ENCODE results near the gene AGMO. TPM values are rescaled to one million over a fixed set of nuclear protein-coding genes. Genes with fewer than 3 reads are reported as not detected.

The AGMO gene
- polyA plus RNA-seq, 3 donors = not detected

GRCh38 chr7:15601175-15601574 is 39.4 kb upstream of the AGMO start:
- Mint-ChIP-seq H3K4me1 (no peaks in the 10 kb centered on the region), H3K9me3 (peaks cover 0 to 17% (median 9%) of the 10 kb centered on the region in 7 donors), H3K4me3 (no peak overlapping the region), H3K27me3 (ENCODE audit: low read depth in 3 of 3) (peaks cover 0 to 3% (median 0%) of the 10 kb centered on the region in 3 donors), H3K36me3 (no peaks in the 10 kb centered on the region), H3K27ac (no peak overlapping the region)
- H3K27ac ChIP-seq (ENCODE audit: low read depth in 1 of 2, low read length in 2 of 2) = no peak overlapping the region
- no peaks in the 10 kb centered on the region for H3K4me1 ChIP-seq (ENCODE audit: control insufficient read depth in 1 of 2, insufficient read depth in 2 of 2, low read length in 2 of 2)
- no peak overlapping the region for H2AFZ ChIP-seq (ENCODE audit: insufficient read depth, low read depth, low read length, poor library complexity, severe bottlenecking)
- H3K4me2 ChIP-seq (replicated peaks; ENCODE audit: extremely low read depth, low read length, poor library complexity, severe bottlenecking) = no peak overlapping the region
- no peak overlapping the region for H3K4me3 ChIP-seq (replicated peaks in 1 of 3; ENCODE audit: low read depth in 2 of 3, low read length in 3 of 3)
- no peak for TF ChIP-seq CTCF (IDR thresholded peaks at IDR 0.05)
- no peaks in the 10 kb centered on the region for H4K20me1 ChIP-seq (ENCODE audit: insufficient read depth, low read length)
- no peaks in the 10 kb centered on the region for H3K79me2 ChIP-seq (ENCODE audit: insufficient read depth, low read length)
- H3K9ac ChIP-seq (ENCODE audit: insufficient read depth, low read length, poor library complexity, severe bottlenecking) = no peak overlapping the region
- no peaks in the 10 kb centered on the region for H3K27me3 ChIP-seq (ENCODE audit: control insufficient read depth in 2 of 2, insufficient read depth in 2 of 2, low read length in 2 of 2)
- no peak for DNase-seq
- intact Hi-C loops (cut with micrococcal nuclease) = no loop called here
- no CpG with 5 or more reads among the region's 1 CpG for WGBS (ENCODE audit: insufficient coverage)
- H3K36me3 ChIP-seq (replicated peaks in 1 of 2; ENCODE audit: control insufficient read depth in 1 of 2, insufficient read depth in 2 of 2, low read length in 2 of 2) = no peaks in the 10 kb centered on the region
- peaks cover 17 to 19% of the 10 kb centered on the region in 2 donors for H3K9me3 ChIP-seq (replicated peaks in 1 of 2; ENCODE audit: control insufficient read depth in 1 of 2, insufficient read depth in 1 of 2, low read length in 2 of 2)

GRCh38 chr7:15600298-15600697 is 38.5 kb upstream of the AGMO start:
- H3K9me3 Mint-ChIP-seq = peaks cover 0 to 17% (median 9%) of the 10 kb centered on the region in 7 donors
- Histone ChIP-seq H3K27ac (ENCODE audit: low read depth in 1 of 2, low read length in 2 of 2) (no peak overlapping the region), H3K4me1 (ENCODE audit: control insufficient read depth in 1 of 2, insufficient read depth in 2 of 2, low read length in 2 of 2) (no peaks in the 10 kb centered on the region), H3K9me3 (replicated peaks in 1 of 2; ENCODE audit: control insufficient read depth in 1 of 2, insufficient read depth in 1 of 2, low read length in 2 of 2) (peaks cover 17 to 19% of the 10 kb centered on the region in 2 donors), H4K20me1 (ENCODE audit: insufficient read depth, low read length) (no peaks in the 10 kb centered on the region), H2AFZ (ENCODE audit: insufficient read depth, low read depth, low read length, poor library complexity, severe bottlenecking) (no peak overlapping the region), H3K4me2 (replicated peaks; ENCODE audit: extremely low read depth, low read length, poor library complexity, severe bottlenecking) (no peak overlapping the region), H3K27me3 (ENCODE audit: control insufficient read depth in 2 of 2, insufficient read depth in 2 of 2, low read length in 2 of 2) (no peaks in the 10 kb centered on the region), H3K79me2 (ENCODE audit: insufficient read depth, low read length) (no peaks in the 10 kb centered on the region), H3K36me3 (replicated peaks in 1 of 2; ENCODE audit: control insufficient read depth in 1 of 2, insufficient read depth in 2 of 2, low read length in 2 of 2) (no peaks in the 10 kb centered on the region), H3K9ac (ENCODE audit: insufficient read depth, low read length, poor library complexity, severe bottlenecking) (no peak overlapping the region), H3K4me3 (replicated peaks in 1 of 3; ENCODE audit: low read depth in 2 of 3, low read length in 3 of 3) (no peak overlapping the region)
- WGBS (ENCODE audit: insufficient coverage) = 86% methylated on average over 3 of the region's 4 CpGs
- no peak overlapping the region for H3K4me3 Mint-ChIP-seq
- no peaks in the 10 kb centered on the region for H3K36me3 Mint-ChIP-seq
- no peak for TF ChIP-seq CTCF (IDR thresholded peaks at IDR 0.05)
- no peaks in the 10 kb centered on the region for H3K4me1 Mint-ChIP-seq
- intact Hi-C loops (cut with micrococcal nuclease) = no loop called here
- no peak for DNase-seq
- no peak overlapping the region for H3K27ac Mint-ChIP-seq
- H3K27me3 Mint-ChIP-seq (ENCODE audit: low read depth in 3 of 3) = peaks cover 0 to 3% (median 0%) of the 10 kb centered on the region in 3 donors
